Left cardiac atrium (tissue), 4 donors: ENCODE measurements around the gene CACNA1A. TPM values are rescaled to one million over a fixed set of nuclear protein-coding genes. Genes with fewer than 3 reads are reported as not detected.
A peak's percentile ranks its signal among the peaks of the same experiment; 100 is the strongest.
"Not testable (repeated sequence)": the region's sequence is repeated elsewhere in the genome, so short reads cannot be mapped to it uniquely, and the experiment has no call there.

ENCODE experiments used
- ATAC-seq, 2 donors: fragments of 200-7000 bp; cut with Tn5 transposase; one replicate each; pipeline ENCODE4 v1.9.1; 2020; ENCODE audit warnings: mild to moderate bottlenecking in 2 of 2, moderate library complexity in 2 of 2
- DNase-seq: peaks from one replicate; pipeline ENCODE4 v3.0.0-alpha.2; 2020
- intact Hi-C, 2 donors: fragments of 100-400 bp; cut with DNase I; formaldehyde crosslinking; loops; one replicate each; pipeline versions ENCODE4 v1.14.1 to v1.15.1; 2022 to 2023
- total RNA-seq, 2 donors: library from RNA; stranded (reverse); fragmentation: NEBNext Ultra II Directional; extraction: Animal tissue kit (Norgen Biotek cat#: 25700); gene quantifications; one replicate each; pipeline ENCODE4 v1.2.1, GENCODE V29; 2021
- donor health status: DM: no; HTN: yes; CAD: no.
- donor health status: DM: no; HTN: yes; CAD: no; lungs with severe emphysema.
- donor health status: DM: yes; HTN: yes; CAD: no.
- donor health status: Dilated cardiomyopathy.

Gene CACNA1A
- total RNA-seq, 2 donors from 2014 or later: 0.39 to 0.41 TPM

DNA sequence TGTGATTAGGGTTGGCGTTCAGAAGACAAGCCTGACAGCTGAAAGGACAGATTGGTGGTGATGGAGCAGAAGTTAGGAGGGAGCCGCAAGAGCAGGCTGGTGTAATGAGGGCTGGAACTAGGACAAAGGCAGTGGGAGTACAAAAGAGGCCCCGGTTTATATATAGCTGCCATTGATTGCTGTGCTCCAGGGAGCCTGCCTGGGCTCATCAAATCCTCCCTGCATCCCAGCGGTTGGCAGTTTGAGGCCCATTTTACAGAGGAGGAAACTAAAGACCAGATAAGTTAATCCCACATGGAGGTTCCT is 123.7 kb downstream of the CACNA1A start:
- peak in 1 of 2 donors; percentile 48 for ATAC-seq
- no peak for DNase-seq
- intact Hi-C loops: no loop called here

DNA sequence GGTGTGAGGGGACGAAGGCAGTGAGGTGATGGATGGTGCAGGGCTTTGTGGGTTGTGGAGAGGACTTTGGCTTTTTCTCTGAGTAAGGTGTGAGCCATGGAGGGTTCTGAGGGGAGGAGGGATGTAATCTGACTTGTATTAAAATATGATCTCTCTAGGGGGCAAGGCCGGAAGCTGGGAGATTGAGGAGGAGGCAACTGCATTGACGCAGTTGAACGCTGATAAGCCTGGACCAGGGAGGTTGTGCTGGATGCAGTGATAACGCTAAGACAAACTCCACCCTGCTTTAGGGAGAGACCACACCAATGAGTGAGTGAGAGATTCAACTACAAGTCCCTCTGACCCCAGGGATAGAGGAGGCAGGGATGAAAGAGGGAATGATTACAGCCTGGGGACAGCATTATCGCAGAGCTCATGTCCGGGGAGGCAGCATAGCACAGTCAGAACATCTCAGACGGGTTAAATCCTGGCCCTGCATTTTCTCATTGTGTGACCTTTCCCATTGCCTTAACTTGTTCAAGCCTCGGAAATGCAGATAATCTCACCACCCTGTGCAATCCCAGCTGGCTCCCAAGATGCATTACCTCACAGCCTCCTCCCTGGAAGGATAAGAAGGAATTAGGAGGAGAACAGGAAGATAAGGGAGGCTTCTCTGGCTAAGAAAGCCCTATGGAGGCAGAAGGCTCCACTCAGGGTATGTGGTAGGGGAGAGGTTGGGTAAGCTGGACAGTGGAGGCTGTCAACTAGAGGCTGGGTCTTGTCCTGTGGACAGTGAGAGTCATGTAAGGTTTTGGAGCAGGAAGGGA is 124.2 kb downstream of the CACNA1A start:
- ATAC-seq (peak; percentile 57 to 94), DNase-seq (no peak)
- intact Hi-C loops: no loop called here

DNA sequence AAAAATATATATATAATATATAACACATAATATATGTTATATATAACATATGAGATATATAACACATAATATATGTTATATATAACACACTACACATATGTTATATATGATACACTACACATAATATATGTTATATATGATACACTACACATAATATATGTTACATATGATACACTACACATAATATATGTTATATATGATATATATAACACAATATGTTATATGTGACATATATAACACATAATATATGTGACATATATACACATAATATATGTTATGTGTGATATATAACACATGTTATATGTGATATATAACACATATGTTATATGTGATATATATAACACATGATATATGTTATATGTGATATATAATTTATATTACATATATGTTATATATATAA is 129.7 kb downstream of the CACNA1A start:
- DNase-seq (no peak), ATAC-seq (no peak)
- intact Hi-C loops: no loop called here

- ATAC-seq: no peak
- intact Hi-C loops: no loop called here
- no peak for DNase-seq
Measured at GRCh38 chr19:13373599-13373998, 132.7 kb downstream of the CACNA1A start.

DNA sequence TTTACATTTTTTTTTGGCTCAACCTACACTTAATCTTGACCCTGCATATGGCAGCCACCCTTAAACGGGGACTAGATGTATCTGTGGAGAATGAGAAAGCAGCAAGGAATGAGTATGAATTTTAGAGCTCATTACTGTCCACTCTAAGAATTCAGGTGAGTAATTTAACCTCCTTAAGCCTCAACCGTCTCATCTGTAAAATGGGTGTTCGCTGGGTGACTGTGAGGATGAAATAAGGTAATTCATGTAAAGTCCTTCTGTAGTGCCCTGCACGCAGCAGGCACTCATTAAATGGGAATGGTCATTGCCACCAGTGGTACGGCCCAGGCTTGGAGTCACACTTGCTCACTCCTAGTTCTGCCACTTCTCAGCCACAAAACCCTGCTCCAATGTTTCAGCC is 135.3 kb downstream of the CACNA1A start:
- DNase-seq (no peak), ATAC-seq (no peak)
- intact Hi-C loops: no loop called here

DNA sequence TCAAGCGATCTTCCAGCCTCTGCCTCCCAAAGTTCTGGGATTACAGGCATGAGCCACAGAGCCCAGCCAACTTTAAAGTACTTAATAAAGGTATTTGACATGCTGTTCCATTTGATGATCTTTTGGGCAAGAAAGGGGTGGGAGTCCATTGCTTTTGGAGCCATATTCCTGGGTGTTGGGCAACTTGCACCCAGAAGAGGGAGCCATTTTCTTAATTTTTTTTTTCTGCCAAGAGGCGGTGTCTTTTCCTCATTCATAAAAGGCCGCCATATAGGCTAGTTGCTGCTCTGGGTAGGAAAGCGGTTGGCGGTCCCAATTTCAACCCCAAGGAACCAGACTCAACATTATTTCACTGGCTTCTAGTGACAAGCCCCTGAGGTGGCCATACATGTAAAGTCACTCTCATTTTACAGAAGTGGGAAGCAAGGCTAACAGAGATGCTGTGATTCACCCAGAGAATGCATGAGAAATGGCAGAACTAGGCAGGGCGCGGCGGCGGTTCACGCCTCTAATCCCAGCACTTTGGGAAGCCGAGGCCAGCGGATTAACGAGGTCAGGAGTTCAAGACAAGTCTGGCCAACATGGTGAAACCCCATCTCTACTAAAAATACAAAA is 139.6 kb downstream of the CACNA1A start:
- intact Hi-C loops: no loop called here
- ATAC-seq: no peak
- no peak for DNase-seq

DNA sequence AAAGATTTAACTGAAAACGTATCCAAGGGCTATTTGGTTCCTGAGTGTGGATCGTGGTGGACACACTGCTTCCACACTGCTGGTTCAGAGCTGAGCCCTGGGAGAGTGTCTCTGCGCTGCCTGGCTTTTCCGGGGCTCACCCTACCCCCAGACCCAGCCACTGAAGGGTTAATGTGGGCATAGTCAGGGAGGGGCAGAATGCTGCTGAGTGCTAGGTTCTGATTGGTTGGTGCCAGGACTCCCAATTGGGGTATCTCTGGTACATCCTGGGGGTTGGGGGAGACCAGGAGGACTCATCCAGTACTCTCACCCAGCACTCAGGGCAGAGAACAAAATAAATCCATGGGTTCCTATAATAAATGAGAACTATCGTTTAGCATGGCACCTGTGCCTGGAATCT is 142.3 kb downstream of the CACNA1A start:
- ATAC-seq (no peak), DNase-seq (no peak)
- intact Hi-C loops: no loop called here

DNA sequence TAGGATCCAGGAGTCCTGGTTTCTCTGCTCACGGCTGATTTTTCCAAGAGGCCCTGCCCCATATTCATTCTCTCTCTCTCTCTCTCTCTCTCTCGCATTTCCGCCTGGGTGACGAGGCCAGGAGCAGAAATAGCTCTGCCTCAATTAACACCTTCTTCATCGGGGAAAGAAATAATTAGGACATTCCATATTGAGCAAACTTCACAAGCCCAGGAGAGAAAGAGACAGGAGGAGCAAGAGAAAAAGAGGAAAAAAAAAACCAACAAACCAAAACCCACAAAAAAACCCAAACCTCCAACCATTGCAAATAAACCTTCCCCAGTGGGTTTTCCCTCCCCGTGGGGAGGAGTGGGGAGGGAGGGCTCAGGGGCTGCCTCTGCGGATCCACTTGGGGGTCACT is 143.0 kb downstream of the CACNA1A start:
- DNase-seq (no peak), ATAC-seq (no peak)
- intact Hi-C loops: no loop called here

GRCh38 chr19:13362668-13363067 is 143.6 kb downstream of the CACNA1A start:
- intact Hi-C loops: no loop called here
- DNase-seq (no peak), ATAC-seq (no peak)

DNA sequence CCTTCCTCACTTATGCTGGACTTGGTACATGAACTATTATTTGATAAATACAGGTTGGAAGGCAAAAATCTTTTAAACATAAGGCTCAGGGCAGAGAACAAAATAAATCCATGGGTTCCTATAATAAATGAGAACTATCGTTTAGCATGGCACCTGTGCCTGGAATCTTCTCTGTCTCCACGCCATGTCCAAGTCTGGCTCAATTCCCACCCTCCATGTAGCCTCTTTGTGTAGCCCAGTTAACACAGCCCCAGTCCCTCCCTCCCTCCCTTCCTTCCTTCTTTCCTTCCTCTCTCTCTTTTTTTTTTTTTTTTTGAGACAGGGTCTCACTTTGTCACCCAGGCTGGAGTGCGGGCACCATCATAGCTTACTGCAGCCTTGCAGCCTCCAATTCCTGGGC is 144.6 kb downstream of the CACNA1A start:
- ATAC-seq, intact Hi-C loops, DNase-seq: not testable (repeated sequence)

DNA sequence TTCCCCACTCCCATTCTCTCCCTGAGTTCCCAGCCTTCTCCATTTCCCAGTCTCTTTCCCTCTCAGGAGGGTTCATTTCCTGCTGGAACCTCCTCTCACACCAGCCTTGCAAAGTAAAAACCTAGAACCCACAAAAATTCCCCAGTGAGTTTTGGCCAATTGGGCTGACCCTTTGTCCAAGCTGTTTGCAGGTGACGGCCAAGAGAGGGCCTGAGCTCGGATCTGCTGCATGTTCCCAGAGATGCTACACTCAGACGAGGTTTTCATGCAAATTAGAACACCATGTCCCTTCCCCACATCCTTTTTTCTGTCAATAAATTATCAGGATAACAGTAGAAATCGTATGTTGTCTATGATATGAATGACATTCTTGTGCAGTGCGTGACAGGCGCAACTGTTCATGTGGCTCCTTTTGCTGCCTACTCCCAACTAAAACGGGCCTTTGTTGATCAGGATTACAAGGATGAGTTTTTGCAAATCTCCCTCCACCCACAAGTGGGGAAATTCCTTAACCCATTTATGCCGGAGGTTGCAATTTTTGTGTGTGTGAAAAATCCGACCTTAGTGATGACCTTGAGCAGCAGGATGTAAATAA is 149.5 kb downstream of the CACNA1A start:
- DNase-seq: no peak
- no peak for ATAC-seq
- intact Hi-C loops: no loop called here

DNA sequence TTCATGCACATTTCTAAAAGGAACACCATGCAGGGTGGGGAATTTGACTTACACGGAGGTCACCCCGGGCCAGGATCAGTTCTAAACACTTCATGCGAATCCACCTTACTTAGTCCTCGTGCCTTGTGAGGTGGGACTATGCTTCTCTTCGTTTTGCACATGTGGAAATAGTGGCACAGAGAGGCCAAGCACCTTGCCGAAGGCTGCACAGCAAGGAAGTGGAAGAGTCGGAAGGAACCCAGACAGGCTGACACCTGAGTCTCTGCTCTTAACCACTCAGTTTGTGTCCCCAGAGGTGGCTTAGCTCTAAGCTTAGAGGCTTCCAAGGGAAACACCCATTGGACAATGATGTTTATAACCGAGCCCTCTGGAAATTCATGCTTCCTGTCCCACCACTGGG is 150.1 kb downstream of the CACNA1A start:
- ATAC-seq (no peak), DNase-seq (no peak)
- intact Hi-C loops: no loop called here

GRCh38 chr19:13355356-13355755 is 150.9 kb downstream of the CACNA1A start:
- intact Hi-C loops: no loop called here
- no peak for ATAC-seq
- DNase-seq: no peak

- intact Hi-C loops: no loop called here
- ATAC-seq (no peak), DNase-seq (no peak)
Measured at GRCh38 chr19:13353625-13354024, 152.7 kb downstream of the CACNA1A start.

GRCh38 chr19:13350759-13351158 is 155.5 kb downstream of the CACNA1A start:
- intact Hi-C loops: no loop called here
- ATAC-seq (no peak), DNase-seq (no peak)

DNA sequence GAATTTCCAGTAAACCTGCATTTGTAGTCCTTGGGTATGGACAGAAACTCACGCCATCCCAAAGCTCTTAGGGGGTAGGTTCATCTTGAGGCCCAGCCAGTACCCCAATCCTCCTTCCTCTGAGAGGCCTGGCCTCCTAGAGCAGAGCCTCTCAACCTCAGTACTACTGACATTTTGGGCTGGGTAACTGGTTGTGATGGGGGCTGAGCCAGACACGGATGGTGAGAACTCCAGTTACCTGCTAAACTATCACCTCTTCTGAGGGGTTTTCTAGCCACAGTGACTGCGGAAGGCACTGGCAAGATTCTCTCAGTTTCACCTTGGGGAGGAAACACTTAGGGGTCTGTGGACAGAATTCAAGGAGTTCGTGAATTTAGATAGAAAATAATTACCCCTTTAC is 156.2 kb downstream of the CACNA1A start:
- ATAC-seq (no peak), DNase-seq (no peak)
- intact Hi-C loops: no loop called here

- intact Hi-C loops: no loop called here
- DNase-seq (no peak), ATAC-seq (no peak)
Measured at GRCh38 chr19:13347367-13347766, 158.9 kb downstream of the CACNA1A start.

DNA sequence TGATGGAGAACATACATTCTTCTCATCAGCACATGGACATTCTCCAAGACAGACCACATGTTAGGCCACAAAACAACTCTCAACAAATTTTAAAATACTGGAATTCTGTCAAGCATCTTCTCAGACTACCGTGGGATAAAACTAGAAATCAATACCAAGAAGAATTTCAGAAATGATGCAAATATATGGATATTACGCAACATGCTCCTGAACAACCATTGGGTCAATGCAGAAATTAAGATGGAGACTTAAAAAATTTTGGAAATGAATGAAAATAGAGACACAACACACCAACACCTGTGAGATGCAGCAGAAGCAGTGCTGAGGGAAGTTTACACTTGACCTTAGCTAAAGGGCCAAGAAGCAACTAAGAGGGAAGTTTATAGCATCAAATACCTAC is 162.8 kb downstream of the CACNA1A start:
- ATAC-seq: no peak
- intact Hi-C loops: no loop called here
- no peak for DNase-seq

DNA sequence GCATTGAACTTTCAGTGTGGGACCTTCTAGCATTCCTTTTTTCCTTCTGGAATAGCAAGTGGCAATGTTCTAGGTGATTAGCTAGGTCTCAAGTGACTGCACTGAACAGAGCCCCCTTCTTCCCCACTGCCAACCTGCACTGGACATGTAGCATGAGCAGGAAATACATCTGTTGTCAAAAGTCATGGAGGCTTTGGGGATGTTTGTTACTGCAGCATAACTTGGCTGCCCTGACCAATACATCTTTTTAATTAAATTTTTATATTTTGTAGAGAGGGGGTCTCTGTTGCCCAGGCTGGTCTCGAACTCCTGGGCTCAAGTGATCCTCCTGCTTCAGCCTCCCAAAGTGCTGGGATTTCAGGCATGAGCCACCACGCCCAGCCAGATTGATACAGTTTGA is 163.6 kb downstream of the CACNA1A start:
- no peak for ATAC-seq
- intact Hi-C loops: no loop called here
- DNase-seq: no peak

DNA sequence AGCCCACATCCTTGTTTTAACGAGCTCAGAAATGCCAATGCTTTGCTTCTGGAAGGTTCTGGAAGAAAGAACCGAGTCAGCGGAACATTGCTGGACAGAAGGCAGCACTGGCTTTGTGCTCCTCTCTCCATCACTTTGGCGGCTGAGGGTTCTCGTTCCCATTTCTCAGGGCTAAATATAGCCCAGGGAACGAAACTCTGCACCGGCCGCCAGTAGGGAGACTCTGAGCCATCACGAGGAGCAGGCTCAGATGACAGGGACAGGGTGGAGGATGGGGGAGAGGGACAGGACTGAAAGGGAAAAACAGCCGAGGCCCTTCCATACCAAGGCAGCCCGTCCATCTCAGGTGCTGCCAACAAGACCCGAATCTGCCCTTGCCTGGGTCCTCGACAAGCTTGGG is 166.4 kb downstream of the CACNA1A start:
- intact Hi-C loops: no loop called here
- DNase-seq (no peak), ATAC-seq (no peak)

DNA sequence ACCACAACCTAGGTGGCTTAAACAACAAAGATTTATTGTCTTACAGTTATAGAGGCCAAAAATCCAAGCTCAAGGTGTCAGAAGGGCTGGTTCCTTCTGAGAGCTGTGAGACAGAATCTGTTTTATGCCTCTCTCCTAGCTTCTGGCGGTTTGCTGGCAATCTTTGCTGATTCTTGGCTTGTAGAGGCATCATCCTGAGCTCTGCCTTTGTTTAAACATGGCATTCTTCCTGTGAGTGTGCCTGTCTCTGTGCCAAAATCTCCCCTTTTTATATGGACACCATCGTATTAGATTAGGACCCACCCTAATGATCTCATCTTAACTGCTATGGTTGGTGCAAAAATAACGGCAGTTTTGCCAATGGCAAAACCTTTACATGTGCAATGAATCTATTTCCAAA is 169.1 kb downstream of the CACNA1A start:
- intact Hi-C loops: no loop called here
- ATAC-seq (no peak), DNase-seq (no peak)
